HG02870 (cell line): ENCODE results near the gene SKAP2.

ENCODE experiments used
- ATAC-seq: cut with Tn5 transposase; IDR thresholded peaks from one replicate; pipeline ENCODE4 v1.9.1; 2021; ENCODE audit warnings: mild to moderate bottlenecking, moderate library complexity; ENCODE audit not compliant: unreplicated experiment

SKAP2 gene

DNA sequence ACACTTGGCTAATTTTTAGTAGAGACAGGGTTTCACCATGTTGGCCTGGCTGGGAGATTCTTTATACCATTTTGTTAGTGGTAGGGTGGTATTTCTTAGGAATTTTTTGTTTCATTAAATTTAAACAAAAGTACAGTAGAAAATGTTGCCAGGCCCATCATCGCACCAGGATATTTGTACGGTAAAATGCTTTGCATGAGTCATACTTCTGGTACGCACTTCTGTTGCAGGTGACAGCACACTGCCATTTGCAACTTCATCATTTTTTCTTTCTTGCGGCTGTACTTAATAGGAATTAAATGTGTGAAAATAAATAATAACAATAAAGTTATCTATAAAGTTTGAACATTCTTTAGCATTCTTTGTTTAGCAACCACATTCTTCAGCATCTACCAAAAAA is 195.6 kb downstream of the SKAP2 start:
- no peak for ATAC-seq

DNA sequence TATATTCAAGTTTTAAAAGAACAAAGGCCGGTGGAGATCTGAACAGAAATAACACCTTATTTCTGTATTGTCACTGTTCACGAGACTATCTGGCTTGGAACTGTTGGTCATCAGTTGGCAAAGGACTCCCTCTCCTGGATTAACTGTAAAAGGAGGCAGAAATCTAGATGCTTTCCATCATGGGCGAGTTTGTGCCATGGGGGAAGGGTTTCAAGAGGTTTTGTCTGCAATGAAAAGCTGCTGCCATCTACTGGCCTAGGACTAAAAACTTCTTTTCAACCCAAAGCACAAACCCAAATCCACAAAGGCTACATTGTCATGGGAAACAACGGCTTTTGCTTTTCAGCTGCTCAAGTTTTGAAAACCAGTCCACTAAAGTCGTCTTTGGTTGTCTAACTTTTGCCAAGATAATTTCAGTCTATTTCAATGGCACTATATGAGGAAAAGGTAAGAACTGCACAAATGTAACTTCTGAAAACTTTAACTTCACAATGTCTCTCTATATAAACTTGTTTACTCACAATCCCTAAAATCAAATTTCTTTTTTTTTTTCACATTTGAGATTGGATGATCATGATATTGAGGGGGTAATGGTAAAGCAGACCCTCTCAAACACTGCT is 196.8 kb downstream of the SKAP2 start:
- ATAC-seq, result no peak

DNA sequence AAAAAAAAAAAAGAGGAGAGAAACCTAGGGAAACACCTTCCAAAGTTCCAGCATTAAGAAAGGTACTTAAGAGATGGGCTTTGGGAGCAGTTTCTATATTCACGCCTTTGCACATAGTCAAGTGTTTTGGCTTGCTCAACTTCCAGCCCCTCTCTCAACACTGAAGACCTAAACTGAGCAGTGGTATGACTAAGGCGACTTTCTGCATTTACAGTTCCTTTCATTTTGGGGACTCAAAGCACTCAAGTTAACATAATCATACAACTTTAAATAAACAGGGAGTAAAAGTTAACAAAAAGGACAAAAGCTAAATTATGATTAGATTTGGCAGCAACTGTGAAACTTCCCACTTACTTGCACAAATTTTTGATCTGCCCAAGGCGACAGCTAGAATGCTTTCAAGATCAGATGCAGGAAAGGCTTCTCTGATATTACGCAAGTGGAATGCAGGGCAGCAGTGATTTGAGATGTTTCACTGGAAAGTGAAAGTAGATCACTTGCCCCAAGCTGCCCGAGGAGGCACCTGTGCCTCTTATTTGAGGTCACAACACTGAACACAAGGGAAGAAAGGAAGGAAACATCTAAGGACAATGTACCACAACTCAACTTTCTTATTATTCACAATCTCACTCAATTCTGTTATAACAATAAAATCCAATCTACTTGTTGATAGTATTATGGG is 199.5 kb downstream of the SKAP2 start:
- ATAC-seq, result no peak

DNA sequence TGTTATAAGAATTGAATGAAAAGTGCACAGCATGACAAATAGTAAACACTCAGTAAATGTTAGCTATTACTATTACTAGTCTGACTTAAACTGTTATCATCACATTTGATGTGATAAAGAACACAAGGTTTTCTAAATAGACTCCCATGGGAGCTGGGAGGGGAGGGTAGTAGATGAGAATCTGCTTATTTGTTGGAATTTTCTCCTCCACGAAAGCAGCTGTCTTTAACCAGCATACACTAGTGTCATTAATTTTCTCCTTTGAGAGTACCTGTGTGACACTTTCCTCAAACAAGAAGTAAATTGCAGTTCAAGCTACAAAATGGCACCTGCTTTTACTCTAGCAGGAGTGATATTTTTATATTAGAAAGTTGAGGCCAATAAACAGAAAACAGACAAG is 200.1 kb downstream of the SKAP2 start:
- no peak for ATAC-seq

DNA sequence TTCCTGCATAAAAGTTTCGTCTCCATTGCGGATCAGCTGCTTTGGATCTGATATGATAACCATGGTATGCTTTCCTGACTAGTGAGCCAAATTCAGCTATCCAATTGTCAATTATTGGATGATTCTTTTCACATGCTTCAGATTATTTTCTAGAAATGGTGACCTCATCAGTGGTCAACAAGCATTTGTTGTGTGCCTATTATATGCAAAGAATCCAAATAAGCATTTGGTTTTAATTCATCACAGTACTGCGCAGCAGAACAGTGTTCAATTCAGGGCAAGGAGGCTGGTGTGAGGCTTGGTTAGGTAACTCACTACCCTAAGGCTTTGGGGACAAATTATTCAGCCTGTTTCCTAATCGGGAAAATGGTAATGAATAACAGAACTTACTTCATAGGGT is 200.5 kb downstream of the SKAP2 start:
- no peak for ATAC-seq

DNA sequence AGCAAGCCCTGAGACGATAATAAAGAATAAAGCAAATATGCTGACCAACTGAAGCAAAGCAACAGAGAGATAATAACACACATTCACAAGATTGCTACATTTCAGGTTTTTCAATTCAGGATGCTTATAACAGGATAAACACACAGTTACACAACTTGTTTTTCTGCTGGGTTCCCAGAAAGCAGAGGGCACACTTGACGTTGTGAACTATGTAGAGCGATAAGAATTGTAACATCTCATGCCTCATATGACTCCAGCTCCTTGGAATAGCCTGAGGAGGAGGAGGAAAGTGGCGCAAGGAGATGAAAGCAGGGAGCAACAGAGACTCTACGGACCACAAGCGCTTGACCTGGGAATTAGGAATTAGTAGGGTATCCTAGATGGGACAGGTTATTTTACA is 201.7 kb downstream of the SKAP2 start:
- ATAC-seq, result no peak

DNA sequence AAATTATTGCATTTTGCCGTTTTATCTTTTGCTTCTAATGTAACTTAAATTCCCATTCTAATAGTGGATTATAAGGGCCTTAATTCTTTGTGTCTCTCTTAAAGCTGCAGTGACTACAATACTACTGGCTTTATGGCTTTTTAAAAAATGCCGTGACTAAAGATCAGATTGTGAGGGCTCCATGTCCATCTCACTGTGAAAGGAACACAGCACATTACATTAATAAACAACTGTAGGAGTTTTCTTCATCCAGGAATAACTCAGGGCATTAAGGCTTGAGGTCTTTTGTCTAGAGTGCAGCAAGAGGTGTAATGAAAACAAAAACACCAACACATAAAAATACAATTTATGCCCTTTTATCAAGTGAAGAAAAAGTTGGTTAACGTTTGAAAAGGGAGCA is 205.3 kb downstream of the SKAP2 start:
- no peak for ATAC-seq

DNA sequence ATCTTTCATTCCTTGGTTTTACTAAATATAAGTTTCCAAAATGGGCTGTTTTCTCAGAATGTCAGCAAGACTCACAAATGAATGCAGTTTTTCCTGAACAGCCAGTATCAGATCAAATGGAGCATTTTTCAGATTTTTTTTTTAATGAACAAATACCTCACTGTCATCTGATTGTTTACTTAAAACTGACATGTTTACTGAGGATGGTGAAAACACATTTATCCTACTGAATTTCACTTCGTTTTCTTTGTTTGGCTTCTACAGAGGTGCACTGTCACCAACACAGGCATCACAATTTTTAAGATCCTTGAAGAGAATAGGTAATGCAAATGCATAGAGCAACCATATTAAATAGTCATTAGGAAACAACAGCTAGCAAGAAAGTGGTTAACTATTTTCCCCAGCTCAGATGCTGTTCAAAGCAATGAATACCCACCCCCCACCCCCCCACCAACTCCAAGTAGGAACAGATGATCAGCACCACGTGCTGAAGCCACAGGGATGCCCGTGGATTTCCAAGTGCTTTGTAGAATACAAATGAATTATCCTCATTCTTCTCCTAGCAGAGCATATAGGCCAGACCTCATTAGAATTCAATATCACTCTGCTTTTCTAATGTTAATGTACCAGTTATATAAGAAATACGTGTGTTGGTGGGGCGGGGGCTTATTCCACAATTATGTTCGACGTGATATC is 205.9 kb downstream of the SKAP2 start:
- no peak for ATAC-seq

DNA sequence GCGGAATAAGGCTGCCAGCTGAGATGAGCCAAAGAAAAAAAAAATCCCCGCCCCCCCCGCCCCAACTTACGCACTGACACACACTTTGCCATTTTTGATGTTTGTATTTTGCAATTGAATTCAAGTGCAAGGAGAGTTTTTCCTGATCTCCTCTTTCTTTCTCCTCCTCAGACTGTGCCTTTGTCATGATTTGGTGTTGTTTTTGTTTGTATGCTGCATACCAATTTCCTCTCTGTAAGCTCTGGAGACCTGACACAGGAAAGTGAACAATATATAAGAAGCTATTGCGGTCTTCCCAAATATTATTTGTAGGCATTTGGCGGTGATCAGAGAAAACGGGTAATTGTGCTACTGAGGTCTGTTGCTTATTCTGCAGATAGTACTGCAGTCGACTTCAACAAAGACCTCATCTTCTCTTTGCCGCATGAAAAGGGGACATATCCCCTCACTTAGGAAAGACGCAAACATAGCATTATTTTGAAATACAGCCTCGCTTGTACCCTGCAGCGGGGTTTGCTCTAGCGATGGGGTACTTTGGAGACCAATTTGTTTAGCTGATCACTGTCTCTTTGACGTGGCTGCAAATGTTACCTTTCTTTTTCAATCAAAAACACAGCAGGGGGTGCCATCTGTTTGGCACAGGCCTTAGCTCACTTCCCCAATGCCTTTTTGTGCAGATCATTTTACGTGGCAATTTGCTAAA is 206.6 kb downstream of the SKAP2 start:
- ATAC-seq, result no peak

DNA sequence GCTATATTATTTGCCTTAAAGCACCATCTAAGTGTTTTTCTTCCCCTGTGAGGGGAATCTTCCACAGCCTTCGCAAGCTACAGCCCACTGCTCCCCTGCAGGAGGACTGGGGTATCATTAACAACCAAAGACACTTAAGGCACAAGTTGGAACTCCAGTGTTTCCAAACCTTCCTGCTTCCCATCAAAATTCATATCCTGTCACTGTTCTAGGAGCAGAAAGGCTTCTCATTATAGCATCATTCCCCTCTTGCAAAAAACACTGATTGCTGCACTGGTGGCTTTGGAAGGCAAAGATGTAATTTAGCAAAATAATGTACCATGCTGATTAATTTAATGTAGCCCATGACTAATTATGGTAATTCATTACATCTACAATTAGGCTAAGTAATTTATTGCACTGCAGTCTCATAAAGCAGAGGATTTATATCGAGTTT is 207.2 kb downstream of the SKAP2 start:
- ATAC-seq, result no peak

DNA sequence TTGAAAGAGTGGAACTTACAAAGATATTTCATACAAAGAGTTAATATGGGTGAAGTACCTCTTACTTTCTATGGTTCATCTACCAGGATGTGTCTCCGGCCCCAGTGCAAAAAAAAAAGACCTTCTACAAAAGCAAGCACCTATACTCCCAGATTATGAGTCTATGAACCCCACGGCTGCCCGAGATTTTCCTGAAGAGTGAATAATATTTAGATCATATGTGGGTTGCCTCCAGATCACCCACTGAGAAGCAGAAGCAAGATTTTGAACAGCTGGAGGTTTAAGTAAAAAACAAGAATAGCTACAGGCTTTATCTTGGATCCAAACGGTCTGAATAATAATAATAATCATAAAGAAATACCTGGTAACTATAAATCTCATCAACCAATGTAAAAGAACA is 207.7 kb downstream of the SKAP2 start:
- ATAC-seq, result no peak

DNA sequence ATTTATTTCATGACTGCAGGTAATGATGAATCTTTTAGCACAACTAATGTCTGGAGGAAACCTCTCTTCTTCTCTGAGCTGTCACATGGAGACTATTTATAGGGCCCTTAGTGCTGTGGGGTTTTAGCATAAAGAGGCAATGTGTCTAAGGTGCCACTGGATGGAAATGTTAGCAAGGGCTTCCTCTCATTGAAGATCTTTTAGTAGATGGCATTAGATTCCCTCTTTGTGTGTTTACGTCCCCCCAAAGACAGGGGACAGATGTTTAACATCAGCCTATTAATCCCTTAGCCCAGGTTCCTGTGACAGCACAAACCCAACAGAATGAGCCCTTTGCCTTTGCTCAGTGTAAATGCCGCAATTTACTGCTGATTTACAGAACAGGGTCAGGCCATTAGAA is 208.6 kb downstream of the SKAP2 start:
- no peak for ATAC-seq

DNA sequence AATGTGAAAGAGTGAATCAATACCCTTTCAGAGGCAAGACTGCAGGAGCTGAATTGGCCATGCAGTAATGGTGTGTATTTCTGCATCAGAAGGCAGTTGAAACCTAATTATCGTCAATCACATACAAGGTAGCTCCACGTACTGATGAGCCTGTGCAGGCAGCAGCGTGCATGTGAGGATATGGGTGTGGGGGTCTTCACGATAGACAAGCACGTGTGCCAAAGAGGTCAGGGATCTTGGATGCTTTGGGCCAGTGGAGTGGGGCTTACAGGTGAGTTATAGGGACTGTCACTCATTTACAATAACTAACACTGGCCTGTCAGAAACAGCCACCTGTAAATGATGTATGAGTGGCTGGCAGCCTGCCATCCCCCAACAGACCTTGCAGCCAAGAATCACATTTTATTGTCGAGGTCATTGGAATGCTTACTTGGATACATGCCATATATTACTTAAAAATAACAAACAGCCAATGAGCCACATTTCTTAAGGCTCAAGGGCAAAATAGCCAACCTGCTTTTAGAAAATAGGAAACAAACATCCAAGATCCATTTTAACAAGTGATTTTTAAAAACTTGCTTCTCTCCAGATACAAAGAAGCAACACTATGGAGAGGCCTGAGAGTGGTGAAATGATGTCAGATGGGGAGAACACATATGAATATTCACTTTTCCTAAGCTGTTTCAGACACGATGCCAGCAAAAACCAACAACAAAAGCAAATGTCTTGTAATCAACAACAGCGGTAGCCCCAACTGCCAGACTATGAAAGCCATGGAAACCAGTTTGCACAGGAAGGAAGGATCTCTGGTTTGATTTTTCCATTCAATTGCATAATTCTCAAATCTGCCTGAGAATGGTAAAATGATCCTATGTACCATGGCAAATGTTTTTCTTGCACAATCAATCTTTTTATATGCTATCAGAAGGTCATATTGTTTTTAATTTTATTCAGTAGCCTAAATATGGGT is 210.7 kb downstream of the SKAP2 start:
- no peak for ATAC-seq

DNA sequence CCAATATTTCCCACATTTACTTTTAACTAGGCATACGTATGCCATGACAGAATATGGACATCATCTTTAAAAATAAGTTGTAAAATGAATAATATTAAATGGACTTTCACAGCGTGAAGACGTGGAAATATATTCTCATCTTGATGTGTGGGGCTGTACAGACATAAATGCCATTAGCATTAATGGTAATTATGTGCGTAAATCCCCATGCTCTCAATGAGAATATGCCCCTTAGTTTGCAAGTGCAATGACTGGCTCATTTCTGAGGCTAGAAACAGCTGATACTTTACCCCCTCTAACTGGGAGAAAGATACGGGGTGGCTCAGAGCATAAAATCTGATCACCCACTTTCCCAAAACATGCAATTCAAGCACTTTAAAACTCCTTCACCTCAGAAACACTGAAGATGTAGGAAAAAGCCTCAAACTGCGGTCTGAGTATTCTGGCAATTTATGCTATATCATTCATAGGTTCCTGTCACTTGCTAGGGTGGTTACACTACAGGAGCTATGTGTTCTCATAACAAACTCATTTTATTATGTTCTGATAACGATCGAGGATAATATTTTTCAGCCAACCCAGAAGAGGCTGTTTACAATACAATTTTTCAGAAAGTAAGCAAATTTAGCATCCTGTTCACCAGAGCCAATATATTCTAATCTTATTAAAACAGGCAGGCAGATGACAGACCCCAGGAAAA is 211.8 kb downstream of the SKAP2 start:
- ATAC-seq, result no peak

DNA sequence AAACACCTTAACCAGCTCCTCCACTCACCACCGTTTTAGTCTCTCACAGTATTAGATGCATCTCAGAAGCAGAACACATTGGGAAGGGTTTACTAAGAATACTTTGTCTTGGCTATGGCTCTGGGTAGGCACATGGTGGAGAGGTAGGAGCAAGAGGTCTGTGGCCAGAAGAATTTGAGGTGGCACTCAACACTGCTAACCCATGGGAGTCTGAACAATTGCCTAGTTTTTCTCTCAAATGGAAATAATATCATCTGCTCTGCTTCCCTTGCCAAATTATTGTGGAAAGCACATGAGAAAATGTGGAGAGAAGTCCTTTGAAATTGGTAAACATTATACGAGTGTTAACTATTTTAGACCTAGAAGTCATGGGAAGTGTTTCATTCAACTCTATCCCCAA is 214.3 kb downstream of the SKAP2 start:
- ATAC-seq, result no peak

DNA sequence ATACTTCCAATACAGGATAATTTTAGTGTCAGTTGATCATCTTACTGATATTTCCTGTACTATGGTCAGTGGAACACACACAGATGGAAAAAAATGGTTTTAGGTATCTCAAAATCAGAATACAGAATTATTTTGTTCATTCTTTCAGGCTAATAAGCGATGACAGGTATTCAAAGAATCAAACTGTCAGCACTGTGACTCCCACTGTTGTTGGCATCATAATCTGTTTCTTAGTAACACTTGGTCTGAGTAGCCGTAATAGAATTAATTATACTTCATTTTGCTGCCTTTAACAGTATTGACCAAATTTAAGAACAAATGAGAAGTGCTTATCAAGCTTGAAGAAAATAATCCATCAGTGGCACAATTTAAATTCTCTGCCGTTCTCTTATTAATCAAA is 215.0 kb downstream of the SKAP2 start:
- ATAC-seq, result no peak

DNA sequence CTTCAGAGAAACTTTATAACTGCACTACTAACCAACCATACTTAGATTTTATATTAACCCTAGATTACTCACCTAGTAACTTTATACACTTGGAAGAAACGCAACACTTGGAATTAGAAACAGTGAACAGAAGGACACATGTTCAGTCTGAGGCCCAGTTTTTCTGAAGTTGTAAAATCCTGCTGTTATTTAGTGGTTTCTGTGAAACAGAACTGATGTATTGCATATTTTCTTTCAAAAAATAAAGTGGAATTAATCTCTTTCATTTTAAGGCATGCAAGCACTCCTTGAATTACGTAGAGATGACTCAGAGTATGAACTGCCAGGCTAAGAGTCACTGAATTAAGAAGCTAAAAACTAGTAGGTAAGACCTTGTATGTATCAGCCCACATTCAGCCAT is 215.8 kb downstream of the SKAP2 start:
- no peak for ATAC-seq

DNA sequence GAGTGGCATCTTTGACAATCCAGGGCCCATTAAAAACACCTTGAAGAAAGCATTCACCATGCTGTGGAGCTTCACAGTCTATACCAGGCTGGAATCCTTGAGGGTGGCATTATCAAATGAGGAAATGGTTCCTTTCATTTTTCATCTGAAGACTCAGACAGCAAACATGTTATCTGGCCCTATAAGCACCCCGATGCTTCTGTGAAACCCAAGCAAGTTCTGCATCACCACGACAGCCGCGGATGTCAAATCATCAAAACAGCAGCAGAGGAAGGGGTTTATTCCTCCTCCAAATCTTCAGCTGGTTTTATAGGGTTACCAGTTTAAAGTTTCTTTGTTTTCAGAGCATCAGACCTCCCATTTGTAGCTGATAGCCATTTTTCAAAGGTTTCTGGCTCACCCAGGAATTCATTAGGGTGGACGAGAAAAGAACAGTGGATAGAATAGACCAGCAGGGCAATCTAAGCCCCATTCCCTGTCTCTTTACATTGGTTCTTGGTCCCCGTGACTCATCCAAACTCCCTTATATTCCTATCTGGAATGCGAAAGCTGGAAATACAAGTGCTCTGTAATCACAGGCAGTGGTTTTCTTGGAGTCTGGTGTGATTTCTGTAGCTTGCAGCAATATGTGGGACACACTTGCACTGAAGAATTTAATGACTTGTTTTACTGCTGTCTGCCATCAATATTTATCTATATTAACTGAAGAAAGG is 217.9 kb downstream of the SKAP2 start:
- no peak for ATAC-seq

DNA sequence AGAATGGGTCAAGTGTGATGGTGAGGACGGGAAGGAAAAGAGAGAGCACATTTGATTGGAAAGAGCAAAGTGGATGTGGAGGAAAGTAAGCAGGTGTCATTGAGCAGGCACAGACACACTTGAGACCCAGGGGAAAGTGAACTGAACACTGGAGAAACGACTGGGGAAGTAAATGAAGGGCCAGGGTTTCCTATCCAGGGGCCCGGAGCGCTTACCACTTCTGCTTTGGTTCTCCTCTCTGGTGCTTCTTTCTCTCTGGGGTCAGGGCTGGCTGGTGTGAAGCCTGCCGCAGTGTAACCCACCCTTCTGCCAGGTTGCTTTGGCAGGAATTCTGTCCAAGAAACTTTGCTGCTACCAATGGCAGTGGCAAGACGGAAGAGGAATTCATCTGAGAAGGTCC is 219.3 kb downstream of the SKAP2 start:
- ATAC-seq, result no peak
